NCI-H1417 (cell line): ENCODE measurements around the gene CNTN5.
A peak's percentile ranks its signal among the peaks of the same experiment; 100 is the strongest.

ENCODE experiments used
- DNase-seq, 3 experiments: peaks; one replicate each; lab custom pipeline; 2025; lab: John Stamatoyannopoulos, UW

The CNTN5 gene

GRCh38 chr11:100316952-100317351 is 1296.2 kb downstream of the CNTN5 start:
- peak in 1 of 3 experiments; percentile 51 for DNase-seq

GRCh38 chr11:100319691-100320090 is 1298.9 kb downstream of the CNTN5 start:
- DNase-seq, result no peak

GRCh38 chr11:100328626-100329340 is 1308.0 kb downstream of the CNTN5 start:
- DNase-seq, result peak in 2 of 3 experiments; percentile 44 to 47

GRCh38 chr11:100329352-100329751 is 1308.6 kb downstream of the CNTN5 start:
- DNase-seq, result peak in 2 of 3 experiments; percentile 44 to 47

- no peak for DNase-seq
These were observed 1316.1 kb downstream of the CNTN5 start for GRCh38 chr11:100336873-100337272.

GRCh38 chr11:100338144-100338840 is 1317.5 kb downstream of the CNTN5 start:
- DNase-seq, result no peak

GRCh38 chr11:100340466-100341319 is 1319.9 kb downstream of the CNTN5 start:
- DNase-seq, result peak in 1 of 3 experiments; percentile 46

GRCh38 chr11:100353083-100353482 is 1332.3 kb downstream of the CNTN5 start:
- no peak for DNase-seq

GRCh38 chr11:100354736-100355135 is 1334.0 kb downstream of the CNTN5 start:
- DNase-seq, result no peak

- DNase-seq, result peak in 2 of 3 experiments; percentile 35 to 59
These were observed 1335.3 kb downstream of the CNTN5 start for GRCh38 chr11:100356035-100356434.

GRCh38 chr11:100359281-100359680 is 1338.5 kb downstream of the CNTN5 start:
- no peak for DNase-seq

- DNase-seq, result no peak
These were observed 1347.1 kb downstream of the CNTN5 start for GRCh38 chr11:100367892-100368291.

- no peak for DNase-seq
These were observed 1362.7 kb downstream of the CNTN5 start for GRCh38 chr11:100383357-100383865.

- no peak for DNase-seq
These were observed 1375.5 kb downstream of the CNTN5 start for GRCh38 chr11:100396266-100396665.

- DNase-seq, result no peak
These were observed 1376.7 kb downstream of the CNTN5 start for GRCh38 chr11:100397401-100397800.

- DNase-seq, result no peak
These were observed 1383.1 kb downstream of the CNTN5 start for GRCh38 chr11:100403816-100404215.

GRCh38 chr11:100404907-100405306 is 1384.2 kb downstream of the CNTN5 start:
- no peak for DNase-seq
